HuH-7.5 (cell line): ENCODE data around the gene GBA3.

ENCODE experiments used
- DNase-seq: peaks from one replicate; pipeline ENCODE4 v3.0.0; 2011; ENCODE audit warnings: low spot score

GBA3 gene

GRCh38 chr4:22692736-22693135 lies at the start of gene GBA3:
GBA3 (plus strand) TSS chr4:22692937.
- DNase-seq: no peak

- no peak for DNase-seq
Measured at GRCh38 chr4:22643952-22644351, 48.8 kb upstream of the GBA3 start.

GRCh38 chr4:22645481-22646182 lies 47.1 kb upstream of the GBA3 start:
- DNase-seq: no peak

- DNase-seq: no peak
Measured at GRCh38 chr4:22648996-22649395, 43.7 kb upstream of the GBA3 start.

- no peak for DNase-seq
Measured at GRCh38 chr4:22650771-22651170, 42.0 kb upstream of the GBA3 start.

GRCh38 chr4:22653752-22654151 lies 39.0 kb upstream of the GBA3 start:
- no peak for DNase-seq

GRCh38 chr4:22661443-22661842 lies 31.3 kb upstream of the GBA3 start:
- DNase-seq: no peak

- no peak for DNase-seq
Measured at GRCh38 chr4:22667332-22667940, 25.3 kb upstream of the GBA3 start.

- no peak for DNase-seq
Measured at GRCh38 chr4:22668301-22668700, 24.4 kb upstream of the GBA3 start.

GRCh38 chr4:22668702-22669101 lies 24.0 kb upstream of the GBA3 start:
- DNase-seq: no peak

GRCh38 chr4:22670956-22671355 lies 21.8 kb upstream of the GBA3 start:
- DNase-seq: no peak

- DNase-seq: no peak
Measured at GRCh38 chr4:22672519-22672918, 20.2 kb upstream of the GBA3 start.

- no peak for DNase-seq
Measured at GRCh38 chr4:22672944-22673343, 19.8 kb upstream of the GBA3 start.

- DNase-seq: no peak
Measured at GRCh38 chr4:22674700-22675099, 18.0 kb upstream of the GBA3 start.

- DNase-seq: no peak
Measured at GRCh38 chr4:22676063-22676462, 16.7 kb upstream of the GBA3 start.

- DNase-seq: no peak
Measured at GRCh38 chr4:22677780-22678179, 15.0 kb upstream of the GBA3 start.

GRCh38 chr4:22678940-22679854 lies 13.5 kb upstream of the GBA3 start:
- no peak for DNase-seq

GRCh38 chr4:22680065-22680642 lies 12.6 kb upstream of the GBA3 start:
- no peak for DNase-seq

- no peak for DNase-seq
Measured at GRCh38 chr4:22683726-22684125, 9.0 kb upstream of the GBA3 start.

GRCh38 chr4:22686141-22686540 lies 6.6 kb upstream of the GBA3 start:
- DNase-seq: no peak

GRCh38 chr4:22688236-22688635 lies 4.5 kb upstream of the GBA3 start:
- DNase-seq: no peak

- DNase-seq: no peak
Measured at GRCh38 chr4:22689428-22689827, 3.3 kb upstream of the GBA3 start.

GRCh38 chr4:22695029-22695428 lies 2.3 kb downstream of the GBA3 start:
- DNase-seq: no peak
